GM12878 (cell line): ENCODE data around the gene PLIN3. TPM values are rescaled to one million over a fixed set of nuclear protein-coding genes. Genes with fewer than 3 reads are reported as not detected.

Experiments used
- ATAC-seq: fragments of 200-7000 bp; cut with Tn5 transposase; 3 replicates; pipeline ENCODE4 v1.9.1; 2020; ENCODE audit warnings: mild to moderate bottlenecking, moderate library complexity
- BruUV-seq: library from RNA; stranded (reverse); fragments of 400-500 nt; replicated peaks from 2 replicates; lab custom pipeline; 2021; lab: Mats Ljungman, UMichigan
- CTCF ChIA-PET: fragments of 300-600 bp; sonication (Branson Sonifier 250); formaldehyde crosslinking; extraction: SDS; loops from one replicate; lab custom pipeline; 2021; ENCODE audit warnings: inconsistent platforms; lab: Yijun Ruan, JAX
- POLR2A ChIA-PET: fragments of 350-600 bp; formaldehyde crosslinking; extraction: SDS; loops from one replicate; lab custom pipeline; 2021; ENCODE audit warnings: inconsistent platforms; lab: Charles Lee
- RAD21 ChIA-PET: fragments of 300-600 bp; sonication (Branson Sonifier 250); formaldehyde crosslinking; loops from one replicate; lab custom pipeline; 2023; ENCODE audit warnings: antibody characterized with exemption; ENCODE audit not compliant: unreplicated experiment; lab: Charles Lee
- SMC1A ChIA-PET: fragments of 300-600 bp; sonication (Branson Sonifier 250); formaldehyde crosslinking; loops from one replicate; lab custom pipeline; 2023; ENCODE audit not compliant: unreplicated experiment, uncharacterized antibody; lab: Charles Lee
- DNase-seq: peaks from one replicate; pipeline ENCODE4 v3.0.0-alpha.2; 2011; ENCODE audit warnings: low read depth, low spot score
- FAIRE-seq: peaks from 3 replicates; lab custom pipeline; 2011; peaks lifted over from hg19 to GRCh38; lab: Jason Lieb, UNC
- H2AFZ ChIP-seq: 2 replicates; pipeline ENCODE4 v1.6.0; 2011; ENCODE audit warnings: low read depth, low read length, control low read depth; ENCODE audit not compliant: control insufficient read depth
- H3K27ac ChIP-seq: 2 replicates; pipeline ENCODE4 v1.5.1; 2011; ENCODE audit warnings: control low read depth; ENCODE audit not compliant: control insufficient read depth, insufficient read depth
- H3K27me3 ChIP-seq, 2 experiments: replicated peaks in 1 of 2; 2 replicates each; pipeline versions ENCODE4 v1.6.0 to v1.6.1; 2011; ENCODE audit warnings: low read length in 1 of 2; ENCODE audit not compliant: control insufficient read depth in 2 of 2, insufficient read depth in 2 of 2
- H3K36me3 ChIP-seq, 2 experiments: 2 replicates each; pipeline ENCODE4 v1.5.1; 2011; ENCODE audit warnings: low read length in 1 of 2; ENCODE audit not compliant: control insufficient read depth in 2 of 2, insufficient read depth in 2 of 2
- H3K4me1 ChIP-seq: 2 replicates; pipeline ENCODE4 v1.6.1; 2011; ENCODE audit warnings: mild to moderate bottlenecking, low read length, moderate library complexity, mixed read lengths; ENCODE audit not compliant: control insufficient read depth, insufficient read depth
- H3K4me2 ChIP-seq: 2 replicates; pipeline ENCODE4 v1.6.0; 2011; ENCODE audit warnings: control low read depth; ENCODE audit not compliant: control insufficient read depth, insufficient read depth
- H3K4me3 ChIP-seq: fragments of 200-600 bp; sonication (generic); 2 replicates; pipeline ENCODE4 v1.5.1; 2016
- H3K79me2 ChIP-seq: 2 replicates; pipeline ENCODE4 v1.6.0; 2011; ENCODE audit warnings: low read length; ENCODE audit not compliant: control insufficient read depth, insufficient read depth
- H3K9ac ChIP-seq: 2 replicates; pipeline ENCODE4 v1.8.0; 2011; ENCODE audit warnings: low read length, control low read depth, mixed read lengths; ENCODE audit not compliant: control insufficient read depth, insufficient read depth
- H3K9me3 ChIP-seq: replicated peaks from 3 replicates; pipeline ENCODE4 v1.5.1; 2011; ENCODE audit warnings: mild to moderate bottlenecking, low read length; ENCODE audit not compliant: control insufficient read depth, insufficient read depth
- H4K20me1 ChIP-seq: 2 replicates; pipeline ENCODE4 v1.6.0; 2011; ENCODE audit not compliant: control insufficient read depth, insufficient read depth
- BCL11A ChIP-seq: IDR thresholded peaks from 2 replicates; pipeline ENCODE4 v1.6.1; 2011; ENCODE audit warnings: low read depth, low read length
- CEBPB ChIP-seq, 2 experiments: fragments of 150-350 bp in 1 of 2; IDR thresholded peaks; 2 replicates each; pipeline ENCODE4 v1.6.1; 2012 to 2014; ENCODE audit warnings: low read depth in 2 of 2, low read length in 2 of 2, borderline replicate concordance in 1 of 2, inconsistent platforms in 1 of 2
- IRF4 ChIP-seq: IDR thresholded peaks from 2 replicates; pipeline ENCODE4 v1.6.1; 2011; ENCODE audit warnings: low read depth, low read length
- MYC ChIP-seq: IDR thresholded peaks from 2 replicates; pipeline ENCODE4 v1.6.1; 2011; ENCODE audit warnings: mild to moderate bottlenecking, low read length, moderate library complexity, inconsistent platforms; ENCODE audit not compliant: insufficient read depth, insufficient replicate concordance, insufficient read length, severe bottlenecking
- PAX5 ChIP-seq: IDR thresholded peaks from 2 replicates; pipeline ENCODE4 v1.6.1; 2011; ENCODE audit warnings: low read depth, low read length, borderline replicate concordance
- POLR2A ChIP-seq: IDR thresholded peaks from 2 replicates; pipeline ENCODE4 v1.6.1; 2011; ENCODE audit warnings: low read depth, mild to moderate bottlenecking, low read length
- ZBED1 ChIP-seq: IDR thresholded peaks from 2 replicates; pipeline ENCODE4 v1.6.1; 2016; ENCODE audit warnings: borderline replicate concordance
- ZNF274 ChIP-seq: IDR thresholded peaks from one replicate; pipeline ENCODE4 v1.8.0; 2011; ENCODE audit not compliant: insufficient read length, insufficient read depth
- WGBS: methylation state at CpG from one replicate; pipeline ENCODE4 v1.1.6; 2016; ENCODE audit warnings: low lambda C conversion rate; ENCODE audit not compliant: insufficient replicate concordance, insufficient coverage; ENCODE audit errors: missing lambda C conversion rate; 5-methylcytosine and 5-hydroxymethylcytosine counted together
- in situ Hi-C: fragments of 300-500 bp; cut with MboI; formaldehyde crosslinking; loops from 9 replicates; pipeline ENCODE4 v1.14.3; 2018; ENCODE audit warnings: mixed read lengths
- intact Hi-C: fragments of 100-400 bp; cut with micrococcal nuclease; formaldehyde crosslinking; loops from one replicate; pipeline ENCODE4 v1.14.2; 2022; ENCODE audit not compliant: unreplicated experiment
- polyA plus RNA-seq, 11 experiments: library from polyadenylated mRNA; depleted of rRNA in 4 of 11; unstranded in 6 of 11; stranded (reverse) in 5 of 11; fragments of >200 nt; fragmentation: Nextera tagmentation in 4 of 11; fragmentation: Illumina TruSeq in 1 of 11; extraction: Ambion mirVana in 4 of 11; extraction: Trizol in 1 of 11; gene quantifications; 1 replicate in 1 of 11; 2 replicates in 10 of 11; pipeline versions ENCODE4 v1.2.1 to v1.2.3, GENCODE V29; 2011 to 2016; ENCODE audit warnings: inconsistent platforms in 2 of 11, missing spikeins in 2 of 11, low read depth in 1 of 11
- total RNA-seq, 4 experiments: library from RNA; depleted of rRNA in 3 of 4; stranded (reverse); fragments of >200 nt in 3 of 4; fragmentation: Illumina TruSeq in 1 of 4; extraction: Trizol in 1 of 4; gene quantifications; 2 replicates each; pipeline versions ENCODE4 v1.2.1 to v1.2.3, GENCODE V29; 2013 to 2021
- TF ChIP-seq, protein P1 (sequence below): fragments of 450-650 bp; IDR thresholded peaks from 2 replicates; pipeline ENCODE4 v1.6.1; 2018; ENCODE audit warnings: mild to moderate bottlenecking, low read depth, moderate library complexity; ENCODE audit not compliant: partially characterized antibody

The PLIN3 gene
- total and polyA plus RNA-seq, 10 of the 15 experiments (the other 5 are each of a cell fraction or from before 2014, with no cell fraction given), result 7.7 to 71.4 (median 66.8) TPM

DNA sequence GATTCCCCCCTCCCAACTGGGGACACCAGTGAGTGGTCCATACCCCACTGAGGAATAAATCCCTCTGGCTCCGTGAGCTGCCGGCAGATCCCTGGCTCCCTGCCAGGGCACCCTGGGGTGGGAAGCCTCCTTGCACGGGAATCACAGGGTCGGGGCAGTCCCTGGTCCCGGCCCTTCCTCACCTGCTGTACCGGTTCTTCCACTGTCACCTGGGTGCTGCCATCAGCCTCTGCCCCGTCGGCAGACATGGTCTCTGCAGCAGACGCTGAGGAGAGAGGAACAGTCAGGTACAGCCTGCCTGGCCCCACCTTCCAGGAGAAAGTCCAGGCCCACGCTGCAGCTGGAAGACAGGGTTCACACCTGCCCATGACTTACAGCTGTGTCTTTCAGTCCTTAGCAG, 6.3 kb downstream of the PLIN3 start:
- peaks cover 10% of the 10 kb centered on the region for H3K79me2 ChIP-seq
- no peaks in the 10 kb centered on the region for H3K27me3 ChIP-seq
- ChIA-PET SMC1A (interaction anchor here (6.7 kb wide), 1 partner anchor 51 kb away, joined by 35 read pairs; no protein-coding TSS in a partner anchor), CTCF (interaction anchor here (1.5 kb wide), 1 partner anchor 9 kb away, joined by 7 read pairs; no protein-coding TSS in a partner anchor), POLR2A (interaction anchor here (0.5 to 0.9 kb wide), 3 partner anchors 9 to 44 kb away, joined by 3 to 4 read pairs (median 3); no protein-coding TSS in a partner anchor), RAD21 (interaction anchor here (0.6 to 1.3 kb wide), 4 partner anchors 9 to 52 kb away, joined by 3 to 5 read pairs (median 4); no protein-coding TSS in a partner anchor)
- H3K9me3 ChIP-seq, result no peaks in the 10 kb centered on the region
- H3K27ac ChIP-seq, result no peak overlapping the region
- no peak overlapping the region for H3K4me2 ChIP-seq
- H3K36me3 ChIP-seq, result peaks cover 7 to 12% of the 10 kb centered on the region in 2 experiments
- no peak overlapping the region for H2AFZ ChIP-seq
- no peak for FAIRE-seq
- BruUV-seq, result no TSS peak
- H3K4me1 ChIP-seq, result peaks cover 20% of the 10 kb centered on the region
- no peak for TF ChIP-seq PAX5
- TF ChIP-seq POLR2A, result peak; percentile 26; the same call in 1 of the 2 replicates
- intact Hi-C loops, result loop anchor here (10.0 kb wide), 1 partner anchor 104 kb away; the partner anchor contains the start of gene KDM4B
- no peaks in the 10 kb centered on the region for H4K20me1 ChIP-seq
- H3K4me3 ChIP-seq, result no peak overlapping the region
- WGBS, result 92% methylated on average over 8 of the region's 10 CpGs
- in situ Hi-C loops, result no loop called here
- no peak for ATAC-seq
- no peak overlapping the region for H3K9ac ChIP-seq
- DNase-seq, result no peak

DNA sequence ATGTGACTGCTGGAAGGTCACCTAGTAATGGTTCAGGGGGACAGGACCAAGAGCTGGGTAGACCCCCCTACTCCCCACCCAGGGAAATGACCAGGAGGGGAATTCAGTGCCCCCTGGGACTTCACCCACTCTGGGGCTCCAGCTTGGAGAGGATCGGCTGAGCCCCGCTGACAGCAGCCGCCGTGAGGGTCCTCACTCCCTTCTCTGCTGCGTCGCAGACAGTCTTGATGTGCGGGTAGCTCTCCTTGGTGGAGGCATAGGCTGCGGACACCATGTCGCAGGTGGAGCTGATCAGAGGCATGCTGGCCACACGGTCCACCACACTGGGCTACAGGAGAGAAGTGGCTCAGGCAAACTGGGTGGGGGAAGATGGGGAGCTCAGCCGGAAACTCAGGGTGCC, 7.8 kb downstream of the PLIN3 start:
- Histone ChIP-seq H3K4me3 (no peak overlapping the region), H3K9ac (no peak overlapping the region), H3K9me3 (no peaks in the 10 kb centered on the region), H3K36me3 (peaks cover 10 to 12% of the 10 kb centered on the region in 2 experiments), H3K4me1 (peaks cover 19% of the 10 kb centered on the region), H3K27ac (no peak overlapping the region), H2AFZ (no peak overlapping the region), H3K79me2 (peaks cover 7% of the 10 kb centered on the region), H3K27me3 (no peaks in the 10 kb centered on the region), H4K20me1 (no peaks in the 10 kb centered on the region), H3K4me2 (no peak overlapping the region)
- WGBS, result 91% methylated on average over 10 of the region's 11 CpGs
- BruUV-seq, result no TSS peak
- SMC1A ChIA-PET, result interaction anchor here (0.6 kb wide), 1 partner anchor 59 kb away, joined by 5 read pairs; no protein-coding TSS in a partner anchor
- in situ Hi-C loops (no loop called here), intact Hi-C loops (loop anchor here (10.0 kb wide), 1 partner anchor 105 kb away; the partner anchor contains the start of gene KDM4B)
- TF ChIP-seq MYC, result no peak
- no peak for TF ChIP-seq CEBPB (IDR thresholded peaks at IDR 0.05; ENCODE audit: borderline replicate concordance in 1 of 2, low read depth in 2 of 2, low read length in 2 of 2)
- TF ChIP-seq, protein P1, sequence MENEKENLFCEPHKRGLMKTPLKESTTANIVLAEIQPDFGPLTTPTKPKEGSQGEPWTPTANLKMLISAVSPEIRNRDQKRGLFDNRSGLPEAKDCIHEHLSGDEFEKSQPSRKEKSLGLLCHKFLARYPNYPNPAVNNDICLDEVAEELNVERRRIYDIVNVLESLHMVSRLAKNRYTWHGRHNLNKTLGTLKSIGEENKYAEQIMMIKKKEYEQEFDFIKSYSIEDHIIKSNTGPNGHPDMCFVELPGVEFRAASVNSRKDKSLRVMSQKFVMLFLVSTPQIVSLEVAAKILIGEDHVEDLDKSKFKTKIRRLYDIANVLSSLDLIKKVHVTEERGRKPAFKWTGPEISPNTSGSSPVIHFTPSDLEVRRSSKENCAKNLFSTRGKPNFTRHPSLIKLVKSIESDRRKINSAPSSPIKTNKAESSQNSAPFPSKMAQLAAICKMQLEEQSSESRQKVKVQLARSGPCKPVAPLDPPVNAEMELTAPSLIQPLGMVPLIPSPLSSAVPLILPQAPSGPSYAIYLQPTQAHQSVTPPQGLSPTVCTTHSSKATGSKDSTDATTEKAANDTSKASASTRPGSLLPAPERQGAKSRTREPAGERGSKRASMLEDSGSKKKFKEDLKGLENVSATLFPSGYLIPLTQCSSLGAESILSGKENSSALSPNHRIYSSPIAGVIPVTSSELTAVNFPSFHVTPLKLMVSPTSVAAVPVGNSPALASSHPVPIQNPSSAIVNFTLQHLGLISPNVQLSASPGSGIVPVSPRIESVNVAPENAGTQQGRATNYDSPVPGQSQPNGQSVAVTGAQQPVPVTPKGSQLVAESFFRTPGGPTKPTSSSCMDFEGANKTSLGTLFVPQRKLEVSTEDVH, result no peak
- no peak for TF ChIP-seq IRF4
- TF ChIP-seq ZBED1, result no peak
- no peak for TF ChIP-seq ZNF274
- no peak for TF ChIP-seq BCL11A
- RAD21 ChIA-PET, result no interaction called here
- CTCF ChIA-PET, result interaction anchor here (0.7 to 1.0 kb wide), 3 partner anchors 11 to 49 kb away, joined by 3 to 6 read pairs (median 4); no protein-coding TSS in a partner anchor
- DNase-seq (no peak), FAIRE-seq (no peak), ATAC-seq (no peak)
- POLR2A ChIA-PET, result no interaction called here
